Activated T-helper 1 cell treated with anti-CD3 and anti-CD28 coated beads, Interleukin-2, amount 50 U/mL, for 16 hours (primary cell): Measurements from ENCODE around the gene IFNA4.
"Not testable (repeated sequence)": the region's sequence is repeated elsewhere in the genome, so short reads cannot be mapped to it uniquely, and the experiment has no call there.

Experiments used
- DNase-seq, 2 donors: peaks; one replicate each; pipeline ENCODE4 v3.0.0-alpha.2; 2020; ENCODE audit warnings: low read depth in 1 of 2, low spot score in 1 of 2

Gene IFNA4

DNA sequence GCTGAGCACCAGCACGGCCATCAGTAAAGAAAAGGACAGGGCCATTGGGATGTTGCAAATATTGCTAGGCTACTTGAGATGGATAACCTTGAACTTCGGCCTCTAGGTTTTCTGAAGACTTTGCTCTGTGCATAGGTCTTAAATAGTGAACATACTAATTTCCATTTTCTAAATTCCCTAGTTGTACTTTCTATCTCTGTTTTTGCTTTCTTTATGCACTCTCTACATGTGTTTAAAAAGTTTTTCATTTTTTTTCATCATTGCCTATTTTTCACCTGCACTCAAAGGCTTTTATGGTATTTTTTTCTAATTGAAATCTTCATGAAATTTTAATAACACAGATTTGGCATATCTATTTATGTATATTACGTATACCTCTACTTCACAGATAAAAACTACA, at the start of gene IFNA4:
TSS of gene IFNA4 (minus strand) at position 101 of the 400 bp plus-strand sequence. CDS start at position 45, 56 bp downstream.
- DNase-seq = not testable (repeated sequence)

DNA sequence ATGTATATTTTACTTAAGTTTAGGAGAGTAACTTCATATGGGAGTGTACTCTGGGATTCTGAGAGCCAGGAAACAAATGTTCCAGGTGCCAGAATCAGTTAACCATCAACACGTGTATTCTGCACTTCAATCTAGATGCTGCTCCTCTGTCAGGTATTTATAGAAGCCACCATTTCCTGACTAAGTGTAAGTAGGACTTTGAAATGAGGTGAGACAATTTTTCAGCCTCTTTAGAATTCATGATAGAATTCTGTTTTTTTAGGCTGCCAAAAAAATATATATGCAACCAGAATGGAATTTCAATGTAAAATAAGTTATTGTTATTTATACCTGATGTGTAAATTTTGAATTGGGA, 49.0 kb upstream of the IFNA4 start:
- not testable (repeated sequence) for DNase-seq

DNA sequence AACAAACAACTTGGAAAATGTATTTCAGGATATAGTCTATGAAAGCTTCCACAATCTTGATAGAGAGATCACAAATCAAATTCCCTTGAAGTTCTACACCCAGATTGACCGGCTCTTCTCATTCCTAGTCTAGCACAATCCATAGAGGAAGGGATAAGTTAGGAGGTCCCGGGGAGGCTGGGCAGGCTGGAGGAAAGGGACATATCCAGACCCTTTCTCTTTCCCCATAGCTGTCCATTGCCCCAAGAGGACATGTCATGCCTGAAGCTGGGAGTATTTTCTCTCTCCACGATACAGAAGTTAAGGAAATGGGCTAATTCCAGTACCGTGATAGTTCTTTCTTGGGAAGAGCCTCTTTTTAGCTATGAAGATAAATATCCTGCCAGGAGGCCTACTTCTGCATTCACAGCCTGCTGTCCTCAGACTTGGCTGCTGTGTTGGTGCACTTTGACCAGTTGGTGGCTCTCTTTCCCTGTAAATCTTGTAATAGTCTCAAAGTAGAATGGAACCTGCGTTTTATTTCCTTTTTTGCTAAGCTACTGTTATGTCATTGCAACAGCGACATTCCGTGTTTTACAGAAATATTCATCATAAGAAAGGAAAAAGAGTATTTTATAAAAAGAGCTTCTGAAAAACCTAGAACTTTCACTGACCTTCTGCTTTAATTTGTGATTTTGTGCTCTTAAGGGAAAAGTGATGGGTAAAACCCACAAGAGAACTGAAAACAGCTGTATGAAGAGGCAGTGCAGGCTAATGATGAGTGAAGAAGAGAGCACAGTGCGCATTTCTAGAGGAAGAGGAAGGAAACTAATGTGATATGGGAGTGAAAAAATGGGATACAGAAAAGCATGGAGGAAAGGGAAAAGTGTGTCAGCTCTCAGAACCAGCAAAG, 48.3 kb upstream of the IFNA4 start:
- not testable (repeated sequence) for DNase-seq

DNA sequence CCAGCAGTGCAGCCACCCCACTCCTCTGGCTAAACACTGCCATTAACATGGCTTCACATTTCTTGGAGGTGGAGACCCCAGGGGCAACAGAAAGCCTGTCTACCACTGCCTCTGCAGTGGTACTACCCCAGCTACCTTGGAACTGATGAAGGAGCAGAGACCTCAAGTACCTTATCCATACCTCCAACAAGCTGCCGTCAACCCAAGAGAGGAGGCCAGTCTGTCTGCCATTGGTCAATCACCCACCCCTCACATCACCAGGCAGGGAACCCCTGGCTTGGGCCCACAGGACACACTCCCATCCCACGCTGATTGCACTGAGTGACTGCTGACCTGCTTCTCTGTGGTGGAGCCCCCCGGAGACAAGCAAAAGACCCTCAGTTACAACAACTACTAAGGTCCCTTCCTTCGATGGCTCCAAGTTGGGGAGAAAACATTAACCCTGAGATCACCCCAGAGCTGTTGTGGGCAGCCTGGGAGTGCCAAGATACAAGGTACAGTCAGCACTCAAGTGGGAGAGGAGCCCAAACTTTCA, 46.8 kb upstream of the IFNA4 start:
- no peak for DNase-seq

DNA sequence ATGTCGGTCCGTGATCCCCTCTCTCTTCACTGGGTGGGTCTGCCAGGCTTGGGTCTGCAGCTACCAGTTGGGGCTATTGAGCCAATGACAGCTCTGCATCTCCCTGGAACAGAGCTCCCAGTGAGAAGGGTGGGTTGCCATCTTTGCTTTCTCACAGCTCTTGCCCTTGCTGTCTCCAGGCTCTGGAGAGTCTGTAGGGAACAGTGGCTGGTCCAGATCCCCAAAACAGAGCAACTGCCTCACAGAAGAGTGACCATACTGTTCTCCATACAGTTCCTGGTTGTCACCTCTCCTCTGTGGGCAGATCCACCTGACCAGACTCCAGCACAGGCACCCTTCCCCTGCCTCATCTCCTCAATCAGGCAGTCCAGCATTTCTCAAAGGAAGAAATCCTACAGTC, 45.9 kb upstream of the IFNA4 start:
- DNase-seq = no peak

DNA sequence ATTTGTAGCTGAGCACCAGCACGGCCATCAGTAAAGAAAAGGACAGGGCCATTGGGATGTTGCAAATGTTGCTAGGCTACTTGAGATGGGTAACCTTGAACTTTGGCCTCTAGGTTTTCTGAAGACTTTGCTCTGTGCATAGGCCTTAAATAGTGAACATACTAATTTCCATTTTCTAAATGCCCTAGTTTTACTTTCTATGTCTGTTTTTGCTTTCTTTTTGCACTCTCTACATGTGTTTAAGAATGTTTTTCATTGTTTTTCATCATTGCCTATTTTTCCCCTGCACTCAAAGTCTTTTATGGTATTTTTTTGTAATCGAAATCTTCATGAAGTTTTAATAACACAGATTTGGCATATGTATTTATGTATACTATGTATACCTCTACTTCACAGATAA, 40.7 kb upstream of the IFNA4 start, which contains the start of gene IFNA17:
TSS of gene IFNA17 (minus strand) at position 101 of the 400 bp plus-strand sequence. CDS start at position 52, 49 bp downstream.
- no peak for DNase-seq

DNA sequence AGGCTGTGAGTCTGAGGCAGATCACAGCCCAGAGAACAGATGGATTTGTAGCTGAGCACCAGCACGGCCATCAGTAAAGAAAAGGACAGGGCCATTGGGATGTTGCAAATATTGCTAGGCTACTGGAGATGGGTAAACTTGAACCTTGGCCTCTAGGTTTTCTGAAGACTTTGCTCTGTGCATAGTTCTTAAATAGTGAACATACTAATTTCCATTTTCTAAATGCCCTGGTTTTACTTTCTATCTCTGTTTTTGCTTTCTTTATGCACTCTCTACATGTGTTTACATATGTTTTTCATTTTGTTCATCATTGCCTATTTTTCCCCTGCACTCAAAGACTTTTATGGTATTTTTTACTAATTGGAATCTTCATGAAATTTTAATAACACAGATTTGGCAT, 29.8 kb upstream of the IFNA4 start, which contains the start of gene IFNA16:
TSS of gene IFNA16 (minus strand) at position 101 of the 400 bp plus-strand sequence. CDS start at position 95, 6 bp downstream.
- DNase-seq = not testable (repeated sequence)

DNA sequence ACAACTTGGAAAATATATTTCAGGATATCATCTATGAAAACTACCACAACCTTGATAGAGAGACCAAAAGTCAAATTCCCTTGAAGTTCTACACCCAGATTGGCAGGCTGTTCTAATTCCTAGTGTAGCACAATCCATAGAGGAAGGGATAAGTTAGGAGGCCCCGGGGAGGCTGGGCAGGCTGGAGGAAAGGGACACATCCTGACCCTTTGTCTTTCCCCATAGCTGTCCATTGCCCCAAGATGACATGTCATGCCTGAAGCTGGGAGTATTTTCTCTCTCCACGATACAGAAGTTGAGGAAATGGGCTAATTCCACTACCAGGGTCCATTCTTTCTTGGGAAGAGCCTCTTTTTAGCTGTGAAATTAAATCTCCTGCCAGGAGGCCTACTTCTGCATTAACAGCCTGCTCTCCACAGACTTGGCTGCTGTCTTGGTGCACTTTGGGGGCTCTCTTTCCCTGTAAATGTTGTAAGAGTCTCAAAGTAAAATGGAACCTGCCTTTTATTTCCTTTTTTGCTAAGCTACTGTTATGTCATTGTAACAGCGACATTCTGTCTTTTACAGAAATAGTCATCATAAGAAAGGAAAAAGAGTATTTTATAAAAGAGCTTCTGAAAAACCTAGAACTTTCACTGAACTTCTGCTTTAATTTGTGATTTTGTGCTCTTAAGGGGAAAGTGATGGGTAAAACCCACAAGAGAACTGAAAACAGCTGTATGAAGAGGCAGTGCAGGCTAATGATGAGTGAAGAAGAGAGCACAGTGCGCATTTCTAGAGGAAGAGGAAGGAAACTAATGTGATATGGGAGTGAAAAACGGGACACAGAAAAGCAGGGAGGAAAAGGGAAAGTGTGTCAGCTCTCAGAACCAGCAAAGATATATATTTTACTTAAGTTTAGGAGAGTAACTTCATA, 26.3 kb upstream of the IFNA4 start:
- not testable (repeated sequence) for DNase-seq

DNA sequence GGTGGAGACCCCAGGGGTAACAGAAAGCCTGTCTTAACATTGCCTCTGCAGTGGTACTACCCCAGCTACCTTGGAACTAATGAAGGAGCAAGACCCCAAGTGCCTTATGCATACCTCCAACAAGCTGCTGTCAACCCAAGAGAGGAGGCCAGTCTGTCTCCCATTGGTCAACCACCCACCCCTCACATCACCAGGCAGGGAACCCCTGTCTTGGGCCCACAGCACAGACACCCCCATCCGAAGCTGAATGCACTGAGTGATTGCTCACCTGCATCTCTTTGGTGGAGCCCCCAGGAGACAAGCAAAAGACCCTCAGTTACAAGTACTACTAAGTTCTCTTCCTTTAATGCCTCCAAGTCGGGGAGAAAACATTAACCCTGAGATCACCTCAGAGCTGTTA, 24.8 kb upstream of the IFNA4 start:
- DNase-seq = not testable (repeated sequence)

DNA sequence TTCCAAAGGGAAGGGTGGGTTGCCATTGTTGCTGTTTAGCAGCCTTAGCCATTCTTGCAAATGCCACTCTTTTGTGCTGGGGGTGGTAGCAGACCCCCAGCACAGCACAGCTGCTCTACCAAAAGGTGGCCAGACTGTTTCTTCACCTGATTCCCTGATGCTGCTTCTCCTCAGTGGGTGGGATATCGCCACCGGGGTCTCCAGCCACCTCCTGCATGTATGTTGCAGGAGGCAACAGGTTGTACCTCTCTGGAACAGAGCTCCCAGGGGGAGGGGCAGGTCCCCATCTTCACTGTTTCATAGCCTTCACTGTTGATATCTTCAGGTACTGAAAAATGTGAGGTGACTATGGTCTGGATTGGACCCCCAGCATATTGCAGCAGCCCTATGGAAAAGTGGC, 23.4 kb upstream of the IFNA4 start:
- DNase-seq = not testable (repeated sequence)

DNA sequence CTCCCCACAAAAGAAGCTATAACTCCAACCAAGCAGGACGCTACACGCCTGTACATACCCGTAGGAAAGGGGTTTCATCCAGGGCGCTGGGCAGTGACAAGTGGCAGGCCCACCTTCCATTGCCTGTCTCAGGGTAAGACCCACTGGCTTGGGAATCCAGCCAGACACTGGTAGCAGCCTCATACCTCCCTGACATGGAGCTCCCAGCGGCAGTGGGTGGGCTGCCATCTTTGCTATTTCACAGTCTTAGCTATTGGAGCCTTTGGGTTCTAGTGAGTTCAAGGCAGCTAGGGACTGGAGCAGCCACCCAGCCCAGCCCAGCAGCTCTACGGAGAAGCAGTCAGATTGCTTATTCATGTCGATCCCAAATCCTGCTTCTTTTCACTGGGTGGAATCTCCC, 22.9 kb upstream of the IFNA4 start:
- no peak for DNase-seq

DNA sequence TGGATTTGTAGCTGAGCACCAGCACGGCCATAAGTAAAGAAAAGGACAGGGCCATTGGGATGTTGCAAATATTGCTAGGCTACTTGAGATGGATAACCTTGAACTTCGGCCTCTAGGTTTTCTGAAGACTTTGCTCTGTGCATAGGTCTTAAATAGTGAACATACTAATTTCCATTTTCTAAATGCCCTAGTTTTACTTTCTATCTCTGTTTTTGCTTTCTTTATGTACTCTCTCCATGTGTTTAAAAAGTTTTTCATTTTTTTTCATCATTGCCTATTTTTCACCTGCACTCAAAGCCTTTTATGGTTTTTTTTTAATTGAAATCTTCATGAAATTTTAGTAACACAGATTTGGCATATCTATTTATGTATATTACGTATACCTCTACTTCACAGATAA, 19.7 kb upstream of the IFNA4 start, which contains the start of gene IFNA10:
TSS of gene IFNA10 (minus strand) at position 101 of the 400 bp plus-strand sequence. CDS start at position 55, 46 bp downstream.
- DNase-seq = not testable (repeated sequence)

DNA sequence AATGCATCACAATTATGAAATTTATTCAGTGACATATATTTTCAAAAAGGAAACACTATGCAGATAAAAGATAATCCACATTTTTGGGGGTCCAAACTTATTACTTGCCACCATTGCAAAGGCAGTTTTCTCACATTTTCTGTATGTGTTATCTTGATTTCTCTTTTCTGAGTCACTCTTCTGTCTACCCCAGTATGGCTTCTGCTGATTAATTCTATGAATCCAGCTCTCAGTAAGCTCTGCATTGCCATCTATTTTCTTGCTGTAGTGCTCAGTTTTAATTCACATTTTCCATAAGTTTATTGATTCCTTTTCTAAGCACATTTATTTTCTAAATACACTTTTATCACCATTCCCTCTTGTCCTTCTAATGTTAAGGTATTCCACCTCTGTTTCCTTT, 17.8 kb upstream of the IFNA4 start:
- DNase-seq = no peak

DNA sequence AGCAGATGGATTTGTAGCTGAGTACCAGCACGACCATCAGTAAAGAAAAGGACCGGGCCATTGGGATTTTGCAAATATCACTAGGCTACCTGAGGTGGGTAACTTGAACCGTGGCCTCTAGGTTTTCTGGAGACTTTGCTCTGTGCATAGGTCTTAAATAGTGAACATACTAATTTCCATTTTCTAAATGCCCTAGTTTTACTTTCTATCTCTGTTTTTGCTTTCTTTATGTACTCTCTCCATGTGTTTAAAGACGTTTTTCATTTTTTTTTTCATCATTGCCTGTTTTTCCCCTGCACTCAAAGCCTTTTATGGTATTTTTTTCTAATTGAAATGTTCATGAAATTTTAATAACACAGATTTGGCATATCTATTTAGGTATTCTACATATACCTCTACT, 14.7 kb upstream of the IFNA4 start, which contains the start of gene IFNA7:
TSS of gene IFNA7 (minus strand) at position 101 of the 400 bp plus-strand sequence. CDS start at position 61, 40 bp downstream.
- not testable (repeated sequence) for DNase-seq

DNA sequence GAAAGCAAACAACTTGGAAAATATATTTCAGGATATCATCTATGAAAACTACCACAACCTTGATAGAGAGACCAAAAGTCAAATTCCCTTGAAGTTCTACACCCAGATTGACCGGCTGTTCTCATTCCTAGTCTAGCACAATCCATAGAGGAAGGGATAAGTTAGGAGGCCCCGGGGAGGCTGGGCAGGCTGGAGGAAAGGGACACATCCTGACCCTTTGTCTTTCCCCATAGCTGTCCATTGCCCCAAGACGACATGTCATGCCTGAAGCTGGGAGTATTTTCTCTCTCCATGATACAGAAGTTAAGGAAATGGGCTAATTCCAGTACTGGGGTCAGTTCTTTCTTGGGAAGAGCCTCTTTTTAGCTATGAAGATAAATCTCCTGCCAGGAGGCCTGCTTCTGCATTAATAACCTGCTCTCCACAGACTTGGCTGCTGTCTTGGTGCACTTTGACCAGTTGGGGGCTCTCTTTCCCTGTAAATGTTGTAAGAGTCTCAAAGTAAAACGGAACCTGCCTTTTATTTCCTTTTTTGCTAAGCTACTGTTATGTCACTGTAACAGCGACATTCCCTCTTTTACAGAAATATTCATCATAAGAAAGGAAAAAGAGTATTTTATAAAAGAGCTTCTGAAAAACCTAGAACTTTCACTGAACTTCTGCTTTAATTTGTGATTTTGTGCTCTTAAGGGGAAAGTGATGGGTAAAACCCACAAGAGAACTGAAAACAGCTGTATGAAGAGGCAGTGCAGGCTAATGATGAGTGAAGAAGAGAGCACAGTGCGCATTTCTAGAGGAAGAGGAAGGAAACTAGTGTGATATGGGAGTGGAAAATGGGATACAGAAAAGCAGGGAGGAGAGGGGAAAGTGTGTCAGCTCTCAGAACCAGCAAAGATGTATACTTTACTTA, 7.7 kb upstream of the IFNA4 start:
- DNase-seq = not testable (repeated sequence)

DNA sequence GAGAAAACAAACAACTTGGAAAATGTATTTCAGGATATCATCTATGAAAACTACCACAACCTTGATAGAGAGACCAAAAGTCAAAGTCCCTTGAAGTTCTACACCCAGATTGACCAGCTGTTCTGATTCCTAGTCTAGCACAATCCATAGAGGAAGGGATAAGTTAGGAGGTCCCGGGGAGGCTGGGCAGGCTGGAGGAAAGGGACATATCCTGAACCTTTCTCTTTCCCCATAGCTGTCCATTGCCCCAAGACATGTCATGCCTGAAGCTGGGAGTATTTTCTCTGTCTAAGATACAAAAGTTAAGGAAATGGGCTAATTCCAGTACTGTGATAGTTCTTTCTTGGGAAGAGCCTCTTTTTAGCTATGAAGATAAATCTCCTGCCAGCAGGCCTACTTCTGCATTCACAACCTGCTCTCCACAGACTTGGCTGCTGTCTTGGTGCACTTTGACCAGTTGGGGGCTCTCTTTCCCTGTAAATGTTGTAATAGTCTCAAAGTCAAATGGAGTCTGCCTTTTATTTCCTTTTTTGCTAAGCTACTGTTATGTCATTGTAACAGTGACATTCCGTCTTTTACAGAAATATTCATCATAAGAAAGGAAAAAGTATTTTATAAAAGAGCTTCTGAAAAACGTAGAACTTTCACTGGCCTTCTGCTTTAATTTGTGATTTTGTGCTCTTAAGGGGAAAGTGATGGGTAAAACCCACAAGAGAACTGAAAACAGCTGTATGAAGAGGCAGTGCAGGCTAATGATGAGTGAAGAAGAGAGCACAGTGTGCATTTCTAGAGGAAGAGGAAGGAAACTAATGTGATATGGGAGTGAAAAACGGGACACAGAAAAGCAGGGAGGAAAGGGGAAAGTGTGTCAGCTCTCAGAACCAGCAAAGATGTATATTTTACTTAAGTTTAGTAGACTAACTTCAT, 4.3 kb downstream of the IFNA4 start:
- not testable (repeated sequence) for DNase-seq

DNA sequence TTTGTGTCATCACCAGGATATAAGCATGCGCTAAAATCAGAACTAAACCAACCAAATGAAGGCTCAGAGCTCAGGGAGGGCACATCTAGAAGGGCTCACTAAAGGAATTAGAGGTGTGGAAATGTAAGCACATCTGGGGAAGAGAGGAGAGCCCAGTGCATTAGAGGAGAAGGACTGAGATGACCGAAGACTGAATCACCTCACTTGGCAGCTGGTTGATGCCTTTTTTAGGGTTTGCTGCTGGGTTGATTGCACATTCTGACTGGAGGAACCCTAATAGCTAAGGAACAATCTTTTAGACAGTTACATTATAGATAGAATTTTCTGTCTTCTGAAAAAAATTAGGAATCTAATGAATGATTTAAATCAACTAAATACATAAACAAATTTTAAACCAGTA, 12.7 kb downstream of the IFNA4 start:
- DNase-seq = no peak

DNA sequence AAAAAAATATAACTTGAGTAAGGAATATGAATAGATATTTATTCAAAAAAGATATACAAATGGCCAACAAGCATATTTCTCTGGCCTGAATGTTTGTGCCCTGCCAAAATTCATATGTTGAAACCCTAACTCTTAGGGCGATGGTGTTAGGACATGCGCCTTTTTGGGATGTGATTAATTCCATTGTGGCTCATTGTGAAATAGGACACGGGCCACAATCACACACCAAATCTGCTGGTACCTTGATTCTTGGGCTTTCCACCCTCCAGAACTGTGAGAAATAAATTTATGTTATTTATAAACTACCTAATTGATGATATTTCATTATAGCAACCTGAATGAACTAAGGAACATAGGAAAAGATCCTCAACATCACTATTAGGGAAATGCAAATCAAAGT, 15.2 kb downstream of the IFNA4 start:
- no peak for DNase-seq

DNA sequence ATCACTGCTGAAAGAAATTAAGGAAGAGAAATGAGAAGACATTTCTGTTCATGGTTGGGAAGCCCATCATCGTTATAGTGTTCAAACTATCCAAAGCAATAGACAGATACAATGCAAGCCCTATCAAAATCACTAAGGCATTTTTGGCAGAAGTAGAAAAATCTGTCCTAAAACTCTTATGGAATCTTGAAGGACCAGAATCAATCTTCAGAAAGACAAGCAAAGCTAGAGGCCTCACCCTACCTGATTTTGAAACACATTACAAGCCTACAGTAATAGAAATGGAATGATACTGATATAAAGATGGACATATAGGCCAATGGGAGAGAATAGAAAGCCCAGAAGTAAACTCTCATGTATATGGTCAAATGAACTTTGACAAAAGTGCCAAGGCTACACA, 16.0 kb downstream of the IFNA4 start:
- DNase-seq = no peak
